GDM1 (cell line): ENCODE results near the gene CAMK2N1.

Source experiments
- DNase-seq: peaks from one replicate; lab custom pipeline; 2025; lab: John Stamatoyannopoulos, UW

Gene CAMK2N1

GRCh38 chr1:20478057-20478635 lies 7.9 kb downstream of the CAMK2N1 start:
- no peak for DNase-seq

DNA sequence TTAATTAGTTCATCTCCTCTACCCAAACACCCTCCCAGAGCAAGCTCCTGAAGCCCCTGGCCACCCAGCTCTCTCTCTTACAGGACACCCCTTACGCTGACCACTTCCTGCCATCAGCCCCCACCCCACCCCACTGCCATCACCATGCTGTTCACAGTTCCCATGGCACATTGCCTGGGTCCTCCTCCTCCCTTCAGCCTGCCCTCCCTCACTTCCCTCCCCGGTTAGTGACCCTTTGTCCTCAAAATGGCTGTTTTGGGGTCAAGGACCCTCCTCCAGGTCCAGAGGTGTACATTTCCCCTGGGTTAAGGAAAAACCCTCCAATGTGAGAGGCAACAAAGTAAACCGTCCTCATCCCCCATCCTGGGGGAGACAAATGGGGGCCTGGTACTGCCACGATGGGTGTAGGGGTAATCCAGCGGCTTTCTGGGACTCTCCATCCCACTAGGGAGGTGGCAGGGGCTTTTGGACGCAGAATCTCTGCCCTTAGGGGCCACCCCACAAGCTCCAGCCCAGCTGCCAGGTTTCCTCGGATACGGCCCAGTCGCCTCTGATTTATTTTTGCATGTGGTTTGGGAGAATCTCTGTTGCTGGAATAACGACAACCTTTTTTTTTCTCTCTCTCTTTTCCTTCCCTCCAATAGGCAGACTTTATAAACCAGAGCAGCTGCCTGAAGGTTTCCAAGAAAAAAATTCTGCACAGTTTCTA lies 8.5 kb downstream of the CAMK2N1 start:
- no peak for DNase-seq

DNA sequence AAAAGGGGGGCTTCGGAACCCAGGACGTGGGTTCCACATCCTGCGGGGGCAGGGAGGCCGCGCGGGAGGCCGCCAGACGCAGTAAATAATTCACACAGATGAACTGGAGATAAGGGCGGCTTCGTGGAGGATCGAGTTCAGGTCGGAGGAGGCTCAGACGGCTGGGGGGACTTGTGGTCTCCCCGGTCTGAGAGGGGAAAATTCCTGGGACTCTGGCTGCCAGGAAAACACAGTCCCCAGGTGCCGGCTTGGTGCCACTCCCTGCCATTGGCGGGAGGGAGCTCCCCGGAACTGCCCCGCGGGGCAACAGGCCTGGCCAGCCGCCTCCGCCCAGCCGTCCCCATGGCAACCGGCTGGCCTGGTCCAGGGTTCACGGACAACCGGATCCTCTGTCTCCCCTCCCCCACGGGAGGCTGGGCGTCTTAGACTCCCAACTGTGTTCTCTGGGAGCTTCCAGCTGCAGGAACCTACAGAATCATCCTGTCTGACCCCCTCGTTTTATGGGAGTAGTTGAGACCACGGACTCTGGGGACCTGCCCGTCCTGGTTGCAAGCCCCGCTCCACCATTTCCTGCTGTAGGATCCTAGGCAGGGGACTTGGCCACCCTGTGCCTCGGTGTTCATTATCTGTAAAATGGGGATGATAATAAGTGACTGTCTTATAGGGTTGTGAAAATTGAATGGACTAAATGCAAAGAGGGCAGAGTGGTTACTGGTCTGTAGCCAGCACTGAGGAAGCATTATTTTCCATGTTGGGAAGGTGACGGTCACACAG lies 9.6 kb downstream of the CAMK2N1 start:
- no peak for DNase-seq

DNA sequence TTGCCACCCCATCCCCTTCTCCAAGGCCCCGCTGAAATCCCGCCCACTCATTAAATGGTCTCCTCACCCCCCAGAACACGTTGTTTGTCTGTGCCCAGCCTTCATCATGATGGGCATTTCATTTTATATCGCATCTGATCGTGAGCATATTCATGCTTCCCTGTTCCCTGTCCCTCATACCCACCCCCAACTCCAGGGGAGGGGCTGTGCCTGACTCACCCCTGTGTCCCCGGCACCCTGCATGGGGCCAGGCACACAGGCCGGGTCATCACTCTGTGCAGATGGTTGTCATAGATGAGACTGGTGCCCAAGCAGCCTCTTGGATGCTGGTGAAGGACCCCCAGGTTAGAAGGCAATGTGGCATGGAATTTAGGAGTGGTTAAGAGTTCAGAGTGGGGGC lies 11.0 kb downstream of the CAMK2N1 start:
- no peak for DNase-seq

GRCh38 chr1:20474333-20474975 lies 11.6 kb downstream of the CAMK2N1 start:
- DNase-seq = no peak

GRCh38 chr1:20473894-20474293 lies 12.1 kb downstream of the CAMK2N1 start:
- DNase-seq = no peak

DNA sequence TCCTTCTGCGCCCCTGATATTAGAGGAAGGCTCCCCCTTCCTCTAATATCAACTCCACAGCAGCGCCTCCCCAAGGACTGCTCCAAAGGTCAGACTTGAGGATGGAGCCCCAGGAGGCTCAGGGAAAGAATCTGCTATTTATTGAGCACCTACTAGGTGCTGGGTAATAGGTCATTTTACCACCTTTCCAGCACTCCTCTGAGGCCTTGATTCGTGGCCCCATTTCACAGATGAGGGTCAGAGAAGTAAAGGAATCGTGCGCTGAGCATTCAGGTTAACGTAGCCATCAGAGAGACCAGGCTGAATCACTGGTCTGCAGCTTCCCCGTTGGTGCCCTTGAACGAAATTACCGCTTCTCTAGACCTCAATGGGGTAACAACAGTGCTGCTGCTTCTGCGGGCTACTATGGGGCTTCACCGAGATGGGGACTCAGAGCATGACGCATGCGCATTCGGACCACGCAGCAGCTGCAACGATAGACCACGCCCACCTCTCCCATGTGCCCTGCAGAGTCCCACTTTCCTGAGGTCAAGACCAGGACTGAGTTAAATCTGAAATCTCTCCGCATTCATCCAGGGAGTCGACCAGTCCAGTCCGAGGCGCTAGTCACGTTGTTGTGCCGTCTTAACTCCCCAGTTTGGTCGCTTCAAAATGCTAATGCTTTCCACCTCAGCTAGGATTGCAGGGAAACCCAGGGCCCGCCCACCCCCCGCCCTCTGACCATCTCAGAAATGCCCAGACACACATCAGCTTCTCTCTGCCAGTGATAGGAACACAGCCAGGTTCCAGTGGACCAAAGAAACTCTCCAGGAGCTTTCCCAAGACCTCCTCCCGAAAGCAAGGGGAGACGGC lies 12.9 kb downstream of the CAMK2N1 start:
- DNase-seq = no peak

GRCh38 chr1:20472121-20472520 lies 13.9 kb downstream of the CAMK2N1 start:
- no peak for DNase-seq

GRCh38 chr1:20470194-20470593 lies 15.8 kb downstream of the CAMK2N1 start:
- no peak for DNase-seq

- no peak for DNase-seq
Observed at GRCh38 chr1:20469406-20470076, 16.5 kb downstream of the CAMK2N1 start.

GRCh38 chr1:20466273-20466672 lies 19.7 kb downstream of the CAMK2N1 start:
- no peak for DNase-seq

DNA sequence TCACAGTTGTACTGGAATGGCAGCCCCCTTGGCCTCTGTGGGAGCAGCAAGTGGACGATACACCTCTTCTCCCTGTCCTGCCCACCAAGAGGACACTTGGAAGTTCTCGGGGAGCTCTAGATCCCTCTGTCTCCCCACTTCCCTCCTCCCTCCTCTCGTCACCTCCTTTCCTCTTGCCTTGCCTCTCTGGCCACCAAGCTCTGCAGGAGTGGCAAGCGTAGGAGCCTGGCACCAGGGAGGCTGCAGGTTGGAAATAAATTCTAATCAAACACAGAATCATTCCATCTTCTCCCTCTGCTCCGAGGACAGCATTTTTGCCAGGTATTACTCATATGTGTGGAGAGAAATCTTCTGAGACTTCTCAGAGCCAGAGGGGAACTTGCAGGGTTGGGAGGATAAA lies 20.8 kb downstream of the CAMK2N1 start:
- DNase-seq = no peak

GRCh38 chr1:20463502-20463901 lies 22.5 kb downstream of the CAMK2N1 start:
- no peak for DNase-seq

- no peak for DNase-seq
Observed at GRCh38 chr1:20462397-20462796, 23.6 kb downstream of the CAMK2N1 start.

- DNase-seq = no peak
Observed at GRCh38 chr1:20458717-20459116, 27.3 kb downstream of the CAMK2N1 start.

- no peak for DNase-seq
Observed at GRCh38 chr1:20454004-20454403, 32.0 kb downstream of the CAMK2N1 start.

DNA sequence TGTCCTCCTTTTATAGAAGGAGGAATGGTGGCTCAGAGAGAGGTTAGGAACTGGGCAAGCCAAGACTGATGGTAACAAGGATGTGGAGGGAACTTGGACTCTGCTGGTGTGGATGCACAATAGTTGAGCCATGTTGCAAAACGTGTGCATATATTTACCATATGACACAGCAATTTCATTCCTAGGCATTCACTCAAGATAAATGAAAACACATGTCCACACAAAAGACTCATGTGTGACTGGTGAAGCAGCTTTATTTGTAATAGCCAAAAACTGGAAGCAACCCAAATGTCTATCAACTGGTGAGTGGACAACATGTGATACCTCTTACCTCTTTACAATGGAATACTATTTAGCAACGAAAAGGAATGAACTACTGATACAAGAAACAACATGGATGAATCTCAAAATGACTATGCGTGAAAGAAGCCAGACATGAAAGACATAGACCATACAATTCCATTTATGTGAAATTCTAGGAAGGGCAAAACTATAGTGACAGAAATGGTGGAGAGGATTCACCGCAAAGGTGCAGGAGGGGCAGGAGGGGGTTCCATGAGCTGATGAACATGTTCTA lies 36.2 kb downstream of the CAMK2N1 start:
- no peak for DNase-seq

DNA sequence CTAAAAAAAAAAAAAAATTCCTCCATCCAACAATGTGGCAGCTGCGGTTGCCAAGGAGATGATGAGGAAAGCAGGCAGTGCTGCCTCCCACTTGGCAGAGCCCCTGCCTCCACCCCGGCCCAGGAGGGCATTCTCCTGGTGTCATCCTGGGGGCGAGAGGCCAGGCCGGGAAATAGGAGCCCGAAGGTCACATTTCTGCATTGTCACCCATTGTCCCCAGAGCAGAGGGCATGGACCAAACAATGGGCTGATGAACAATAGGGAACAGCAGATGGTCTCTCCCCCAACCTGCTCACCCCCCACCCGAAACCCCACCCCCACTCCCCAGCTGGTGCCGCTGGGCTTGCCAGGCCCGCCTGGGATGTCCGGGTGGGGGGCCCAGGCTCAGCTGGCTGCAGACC lies 37.3 kb downstream of the CAMK2N1 start:
- DNase-seq = no peak

GRCh38 chr1:20447794-20448193 lies 38.2 kb downstream of the CAMK2N1 start:
- no peak for DNase-seq

DNA sequence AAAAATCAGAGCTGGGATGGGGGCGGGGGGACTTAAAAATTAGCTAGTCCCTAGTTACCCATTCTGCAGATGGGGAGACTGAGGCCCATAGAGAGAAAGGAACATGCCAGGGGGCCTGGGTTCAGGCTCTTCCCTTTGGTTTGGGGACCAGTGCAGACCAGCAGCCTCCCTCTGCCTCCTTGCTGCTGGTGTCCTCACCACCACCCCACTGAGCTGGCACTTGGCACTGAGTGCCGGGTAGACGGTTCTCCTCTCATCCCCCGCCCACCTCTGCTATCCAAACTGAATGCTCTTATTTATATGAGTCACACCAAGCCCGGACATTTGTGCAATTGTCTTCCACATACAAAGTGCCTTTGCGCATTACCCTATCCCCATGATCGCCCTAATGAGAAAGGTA lies 39.2 kb downstream of the CAMK2N1 start:
- no peak for DNase-seq

DNA sequence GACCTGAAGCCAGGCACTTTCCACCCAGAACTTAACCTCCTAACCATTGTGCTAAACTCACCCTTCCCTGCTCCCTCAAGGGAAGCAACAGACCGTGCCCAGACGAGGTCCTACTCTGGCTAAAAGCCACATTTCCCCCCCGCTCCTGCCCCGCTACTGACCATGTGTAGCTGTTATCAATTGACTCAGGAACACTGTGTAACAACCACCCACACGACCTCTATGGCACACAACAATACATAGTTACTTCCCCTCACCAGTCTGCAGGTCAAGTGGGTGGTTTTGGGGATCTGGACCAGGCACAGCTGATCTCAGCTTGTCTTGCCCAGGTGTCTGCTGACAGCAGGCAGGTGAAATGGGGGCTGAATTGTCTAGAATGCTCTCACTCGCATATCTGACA lies 40.1 kb downstream of the CAMK2N1 start:
- DNase-seq = no peak
